GM23338 (cell line): ENCODE measurements around the gene CENPL. TPM values are rescaled to one million over a fixed set of nuclear protein-coding genes. Genes with fewer than 3 reads are reported as not detected.

Experiments used
- ATAC-seq: fragments of 200-7000 bp; cut with Tn5 transposase; 3 replicates; pipeline ENCODE4 v1.9.1; 2020
- DNase-seq: peaks from one replicate; pipeline ENCODE4 v3.0.0-alpha.2; 2015; ENCODE audit warnings: low spot score
- H2AFZ ChIP-seq: fragments of 200-600 bp; sonication (generic); 2 replicates; pipeline ENCODE4 v1.8.0; 2016; ENCODE audit warnings: antibody characterized with exemption, mild to moderate bottlenecking, moderate library complexity
- H3F3A ChIP-seq: fragments of 200-600 bp; sonication (generic); replicated peaks from 2 replicates; pipeline ENCODE4 v1.8.0; 2017; ENCODE audit warnings: antibody characterized with exemption, mixed run types, low read depth
- H3K27ac ChIP-seq: fragments of 200-600 bp; sonication (generic); 2 replicates; pipeline ENCODE4 v1.6.1; 2016; ENCODE audit warnings: low read depth
- H3K27me3 ChIP-seq: fragments of 200-600 bp; sonication (generic); 2 replicates; pipeline ENCODE4 v1.8.0; 2016; ENCODE audit warnings: mild to moderate bottlenecking, mixed run types, moderate library complexity; ENCODE audit not compliant: insufficient read depth
- H3K36me3 ChIP-seq: fragments of 200-600 bp; sonication (generic); 2 replicates; pipeline ENCODE4 v1.8.0; 2016; ENCODE audit warnings: mild to moderate bottlenecking; ENCODE audit not compliant: insufficient read depth
- H3K4me1 ChIP-seq: fragments of 200-600 bp; sonication (generic); 2 replicates; pipeline ENCODE4 v1.8.0; 2016; ENCODE audit warnings: mild to moderate bottlenecking, moderate library complexity; ENCODE audit not compliant: insufficient read depth
- H3K4me2 ChIP-seq: fragments of 200-600 bp; sonication (generic); 2 replicates; pipeline ENCODE4 v1.7.1; 2017; ENCODE audit warnings: mixed run types
- H3K4me3 ChIP-seq: fragments of 200-600 bp; sonication (generic); 2 replicates; pipeline ENCODE4 v1.6.1; 2016; ENCODE audit warnings: mixed run types
- H3K79me2 ChIP-seq: fragments of 200-600 bp; sonication (generic); replicated peaks from 2 replicates; pipeline ENCODE4 v1.8.0; 2017; ENCODE audit warnings: mild to moderate bottlenecking; ENCODE audit not compliant: insufficient read depth
- H3K9me2 ChIP-seq: fragments of 200-600 bp; sonication (generic); 2 replicates; pipeline ENCODE4 v1.8.0; 2017; ENCODE audit not compliant: insufficient read depth
- H4K20me1 ChIP-seq: fragments of 200-600 bp; sonication (generic); replicated peaks from 2 replicates; pipeline ENCODE4 v1.8.0; 2017; ENCODE audit warnings: mild to moderate bottlenecking; ENCODE audit not compliant: insufficient read depth
- H3K27ac Mint-ChIP-seq: 2 replicates; pipeline ENCODE4 v1.8.0; 2020; ENCODE audit warnings: inconsistent platforms, mild to moderate bottlenecking, moderate library complexity, mixed read lengths
- H3K27me3 Mint-ChIP-seq: 3 replicates; pipeline ENCODE4 v1.8.0; 2022; ENCODE audit warnings: low read depth, mild to moderate bottlenecking, moderate library complexity, mixed read lengths, inconsistent platforms; ENCODE audit not compliant: insufficient read depth, poor library complexity
- H3K36me3 Mint-ChIP-seq: 3 replicates; pipeline ENCODE4 v1.8.0; 2021; ENCODE audit warnings: low read depth, mild to moderate bottlenecking, inconsistent platforms, moderate library complexity, mixed read lengths
- H3K4me1 Mint-ChIP-seq: 3 replicates; pipeline ENCODE4 v1.8.0; 2020; ENCODE audit warnings: mild to moderate bottlenecking, inconsistent platforms, mixed read lengths
- H3K4me3 Mint-ChIP-seq: 3 replicates; pipeline ENCODE4 v1.8.0; 2021; ENCODE audit warnings: moderate library complexity, mild to moderate bottlenecking, inconsistent platforms, mixed read lengths
- H3K9me3 Mint-ChIP-seq: 3 replicates; pipeline ENCODE4 v1.8.0; 2020; ENCODE audit warnings: moderate library complexity, mild to moderate bottlenecking, inconsistent platforms, mixed read lengths
- CREB1 ChIP-seq: fragments of 250-450 bp; sonication (Bioruptor Pico); IDR thresholded peaks from 2 replicates; pipeline ENCODE4 v1.5.0; 2020; ENCODE audit warnings: low read depth, mild to moderate bottlenecking, moderate library complexity
- CTCF ChIP-seq, 2 experiments: fragments of 200-600 bp in 1 of 2; sonication (generic) in 1 of 2; conservative IDR thresholded peaks; 2 replicates each; pipeline versions ENCODE4 v1.5.1 to v1.6.1; 2016 to 2017; ENCODE audit warnings: antibody characterized with exemption in 2 of 2, low read depth in 2 of 2, mild to moderate bottlenecking in 2 of 2, moderate library complexity in 1 of 2
- ETS1 ChIP-seq: IDR thresholded peaks from 2 replicates; pipeline ENCODE4 v1.6.1; 2016; ENCODE audit warnings: antibody characterized with exemption
- EZH2 ChIP-seq: fragments of 200-600 bp; sonication (generic); IDR thresholded peaks from one replicate; pipeline ENCODE4 v1.8.0; 2017; ENCODE audit warnings: antibody characterized with exemption, mild to moderate bottlenecking, low read depth; ENCODE audit not compliant: unreplicated experiment
- EZH2phosphoT487 ChIP-seq: fragments of 200-600 bp; sonication (generic); IDR thresholded peaks from one replicate; pipeline ENCODE4 v1.8.1; 2018; ENCODE audit warnings: antibody characterized with exemption; ENCODE audit not compliant: unreplicated experiment
- JUNB ChIP-seq: IDR thresholded peaks from one replicate; pipeline ENCODE4 v1.6.1; 2016; ENCODE audit warnings: antibody characterized with exemption; ENCODE audit not compliant: unreplicated experiment
- REST ChIP-seq: IDR thresholded peaks from one replicate; pipeline ENCODE4 v1.6.1; 2018; ENCODE audit warnings: antibody characterized with exemption; ENCODE audit not compliant: unreplicated experiment
- STAT1 ChIP-seq: IDR thresholded peaks from one replicate; pipeline ENCODE4 v1.6.1; 2016; ENCODE audit warnings: antibody characterized with exemption; ENCODE audit not compliant: unreplicated experiment
- ZNF114 ChIP-seq: fragments of 250-450 bp; sonication (Bioruptor Pico); IDR thresholded peaks from 2 replicates; pipeline ENCODE4 v1.5.0; 2020; ENCODE audit warnings: mild to moderate bottlenecking, moderate library complexity
- polyA plus RNA-seq: library from polyadenylated mRNA; unstranded; fragments of >200 nt; fragmentation: Nextera tagmentation; extraction: Ambion mirVana; gene quantifications from 2 replicates; pipeline ENCODE4 v1.2.1, GENCODE V29; 2016
- total RNA-seq: library from RNA; depleted of rRNA; stranded (reverse); fragments of >200 nt; shearing (Covaris generic); gene quantifications from 2 replicates; pipeline ENCODE4 v1.2.3, GENCODE V29; 2014

The CENPL gene
- total and polyA plus RNA-seq, 2 experiments from 2014 or later: 13.6 to 23.5 TPM

- TF ChIP-seq REST: no peak
- no peak for TF ChIP-seq CTCF (conservative IDR thresholded peaks at IDR 0.05; ENCODE audit: low read depth in 2 of 2)
- TF ChIP-seq ZNF114 (CRISPR knock-in tag): no peak
- no peak for TF ChIP-seq EZH2
- no peak for TF ChIP-seq JUNB
- no peak for TF ChIP-seq EZH2phosphoT487
- TF ChIP-seq ETS1: no peak
Observed at GRCh38 chr1:173864179-173864867, 39.6 kb upstream of the CENPL start (continued).

GRCh38 chr1:173863224-173864161 is 38.8 kb upstream of the CENPL start:
- peaks cover 13% of the 10 kb centered on the region; the same call in 2 of the 3 replicates for H3K9me3 Mint-ChIP-seq
- H3K4me3 Mint-ChIP-seq: peak overlapping the region; percentile 100
- no peak for ATAC-seq
- H3F3A ChIP-seq: peaks cover 64% of the 10 kb centered on the region
- peak overlapping the region; percentile 94 for H3K27ac Mint-ChIP-seq
- H3K4me1 ChIP-seq: peaks cover 24% of the 10 kb centered on the region
- DNase-seq: no peak
- peak overlapping the region; percentile 87 for H3K4me2 ChIP-seq
- no peak for TF ChIP-seq CREB1 (CRISPR knock-in tag)
- TF ChIP-seq REST: no peak
- no peak for TF ChIP-seq EZH2phosphoT487
- no peak for TF ChIP-seq STAT1
- peaks cover 61% of the 10 kb centered on the region for H3K27me3 Mint-ChIP-seq
- peaks cover 40% of the 10 kb centered on the region for H3K36me3 ChIP-seq
- H3K27me3 ChIP-seq: no peaks in the 10 kb centered on the region
- peaks cover 16% of the 10 kb centered on the region for H4K20me1 ChIP-seq
- peaks cover 22% of the 10 kb centered on the region for H3K4me1 Mint-ChIP-seq
- peak overlapping the region; percentile 90 for H3K4me3 ChIP-seq
- peaks cover 78% of the 10 kb centered on the region for H3K36me3 Mint-ChIP-seq
- peak overlapping the region; percentile 96 for H3K27ac ChIP-seq
- H3K79me2 ChIP-seq: peaks cover 32% of the 10 kb centered on the region
- H2AFZ ChIP-seq: no peak overlapping the region
- no peaks in the 10 kb centered on the region for H3K9me2 ChIP-seq
